ENCODE results near the gene FLT1. TPM values are rescaled to one million over a fixed set of nuclear protein-coding genes. Genes with fewer than 3 reads are reported as not detected.

Gene FLT1
- total RNA-seq, 1 experiment from 2014 or later: not detected

- no peak for TF ChIP-seq CTCF (IDR thresholded peaks at IDR 0.05; ENCODE audit: unreplicated experiment)
- peak; percentile 5 for DNase-seq
Measured at GRCh38 chr13:28282451-28282850, 212.5 kb downstream of the FLT1 start.

GRCh38 chr13:28273919-28274318 is 221.0 kb downstream of the FLT1 start:
- Mint-ChIP-seq H3K27me3 (ENCODE audit: unreplicated experiment) (no peaks in the 10 kb centered on the region), H3K27ac (ENCODE audit: unreplicated experiment) (no peak overlapping the region)

More at GRCh38 chr13:28282451-28282850, 212.5 kb downstream of the FLT1 start:
- no TSS peak for BruUV-seq (replicated peaks)
- no peak overlapping the region for H3K27ac Mint-ChIP-seq (ENCODE audit: unreplicated experiment)
- H3K4me3 Mint-ChIP-seq (ENCODE audit: low read depth, unreplicated experiment): no peak overlapping the region
- intact Hi-C loops (cut with micrococcal nuclease; ENCODE audit: unreplicated experiment): no loop called here
- no peaks in the 10 kb centered on the region for H3K9me3 Mint-ChIP-seq (ENCODE audit: low read depth, unreplicated experiment)
- H3K36me3 Mint-ChIP-seq (ENCODE audit: insufficient read depth, unreplicated experiment): no peaks in the 10 kb centered on the region
- H3K27me3 Mint-ChIP-seq (ENCODE audit: unreplicated experiment): no peaks in the 10 kb centered on the region
- H3K4me1 Mint-ChIP-seq (ENCODE audit: low read depth, unreplicated experiment): no peaks in the 10 kb centered on the region
- CTCF ChIA-PET: no interaction called here

GRCh38 chr13:28271056-28271840 is 223.7 kb downstream of the FLT1 start:
- no peaks in the 10 kb centered on the region for H3K27me3 Mint-ChIP-seq (ENCODE audit: unreplicated experiment)
- no peak overlapping the region for H3K4me3 Mint-ChIP-seq (ENCODE audit: low read depth, unreplicated experiment)
- no peaks in the 10 kb centered on the region for H3K9me3 Mint-ChIP-seq (ENCODE audit: low read depth, unreplicated experiment)
- no peak for TF ChIP-seq CTCF (IDR thresholded peaks at IDR 0.05; ENCODE audit: unreplicated experiment)
- intact Hi-C loops (cut with micrococcal nuclease; ENCODE audit: unreplicated experiment): no loop called here
- no TSS peak for BruUV-seq (replicated peaks)
- DNase-seq: no peak
- peaks cover 11% of the 10 kb centered on the region for H3K36me3 Mint-ChIP-seq (ENCODE audit: insufficient read depth, unreplicated experiment)
- no peaks in the 10 kb centered on the region for H3K4me1 Mint-ChIP-seq (ENCODE audit: low read depth, unreplicated experiment)
- H3K27ac Mint-ChIP-seq (ENCODE audit: unreplicated experiment): no peak overlapping the region
- CTCF ChIA-PET: interaction anchor here (0.6 kb wide), 1 partner anchor 10 kb away, joined by 3 read pairs; no protein-coding TSS in a partner anchor

More at GRCh38 chr13:28273919-28274318, 221.0 kb downstream of the FLT1 start:
- CTCF ChIA-PET: no interaction called here
- no peak for TF ChIP-seq CTCF (IDR thresholded peaks at IDR 0.05; ENCODE audit: unreplicated experiment)
- Mint-ChIP-seq H3K4me3 (ENCODE audit: low read depth, unreplicated experiment) (no peak overlapping the region), H3K36me3 (ENCODE audit: insufficient read depth, unreplicated experiment) (peaks cover 11% of the 10 kb centered on the region), H3K9me3 (ENCODE audit: low read depth, unreplicated experiment) (no peaks in the 10 kb centered on the region), H3K4me1 (ENCODE audit: low read depth, unreplicated experiment) (no peaks in the 10 kb centered on the region)
- intact Hi-C loops (cut with micrococcal nuclease; ENCODE audit: unreplicated experiment): no loop called here
- BruUV-seq (replicated peaks): no TSS peak
- DNase-seq: no peak

GRCh38 chr13:28268800-28269223 is 226.1 kb downstream of the FLT1 start:
- no TSS peak for BruUV-seq (replicated peaks)
- no peak for TF ChIP-seq CTCF (IDR thresholded peaks at IDR 0.05; ENCODE audit: unreplicated experiment)
- H3K4me1 Mint-ChIP-seq (ENCODE audit: low read depth, unreplicated experiment): no peaks in the 10 kb centered on the region
- no peaks in the 10 kb centered on the region for H3K27me3 Mint-ChIP-seq (ENCODE audit: unreplicated experiment)
- no peak overlapping the region for H3K27ac Mint-ChIP-seq (ENCODE audit: unreplicated experiment)
- DNase-seq: no peak
- CTCF ChIA-PET: no interaction called here
- intact Hi-C loops (cut with micrococcal nuclease; ENCODE audit: unreplicated experiment): no loop called here
- no peak overlapping the region for H3K4me3 Mint-ChIP-seq (ENCODE audit: low read depth, unreplicated experiment)
- peaks cover 5% of the 10 kb centered on the region for H3K36me3 Mint-ChIP-seq (ENCODE audit: insufficient read depth, unreplicated experiment)
- no peaks in the 10 kb centered on the region for H3K9me3 Mint-ChIP-seq (ENCODE audit: low read depth, unreplicated experiment)

Measured in Calu3 (cell line).